Spleen (tissue), 7 donors: ENCODE measurements around the gene ADCY10.

Experiments used
- POLR2A ChIP-seq, 3 donors: fragments of 450-650 bp; IDR thresholded peaks; one replicate each; pipeline ENCODE4 v1.5.1; 2017; ENCODE audit warnings: antibody characterized with exemption in 3 of 3, mild to moderate bottlenecking in 1 of 3
- POLR2AphosphoS5 ChIP-seq, 3 donors: sonication (generic); formaldehyde crosslinking; IDR thresholded peaks; one replicate each; pipeline ENCODE4 v1.5.1; 2017; ENCODE audit warnings: antibody characterized with exemption in 3 of 3
- TF ChIP-seq, protein P1 (sequence below), 11 experiments: fragments of 200-600 bp in 7 of 11; fragments of 450-650 bp in 4 of 11; sonication (generic) in 4 of 11; IDR thresholded peaks in 8 of 11; conservative IDR thresholded peaks in 3 of 11; 1 replicate in 7 of 11; 2 replicates in 4 of 11; pipeline versions ENCODE4 v1.4.0 to v1.8.0; 2016 to 2021; ENCODE audit warnings: antibody characterized with exemption in 11 of 11, inconsistent platforms in 4 of 11, mild to moderate bottlenecking in 1 of 11
- donor health status: DM: no; HTN: no; CAD: no; lungs with moderate emphysema.
- donor health status: DM: no; HTN: no; CAD: no.
- donor health status: DM: no; HTN: no; CAD: no.

DNA sequence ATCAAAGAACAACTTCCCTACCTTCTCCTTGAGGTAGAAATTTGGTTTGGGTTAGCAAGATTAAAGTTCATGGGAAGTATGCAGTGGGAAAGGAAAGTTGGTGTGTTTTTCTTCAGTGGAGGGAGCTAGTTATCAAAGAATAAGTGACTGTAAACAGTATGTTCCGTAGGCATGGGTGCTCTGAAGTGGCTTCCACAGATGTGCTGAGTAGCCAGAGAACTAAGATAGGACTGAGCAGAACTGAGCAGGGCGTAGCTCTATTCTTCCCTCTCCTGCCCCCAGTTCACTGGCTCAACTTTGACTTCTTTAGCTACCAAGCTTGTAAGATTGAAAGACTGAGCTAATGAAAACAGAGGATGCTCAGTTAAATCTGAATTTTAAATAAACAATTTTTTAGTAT lies 3.4 kb downstream of the ADCY10 start:
- TF ChIP-seq POLR2A (IDR thresholded peaks at IDR 0.05) (no peak), POLR2AphosphoS5 (IDR thresholded peaks at IDR 0.05) (no peak)
- TF ChIP-seq, protein P1, sequence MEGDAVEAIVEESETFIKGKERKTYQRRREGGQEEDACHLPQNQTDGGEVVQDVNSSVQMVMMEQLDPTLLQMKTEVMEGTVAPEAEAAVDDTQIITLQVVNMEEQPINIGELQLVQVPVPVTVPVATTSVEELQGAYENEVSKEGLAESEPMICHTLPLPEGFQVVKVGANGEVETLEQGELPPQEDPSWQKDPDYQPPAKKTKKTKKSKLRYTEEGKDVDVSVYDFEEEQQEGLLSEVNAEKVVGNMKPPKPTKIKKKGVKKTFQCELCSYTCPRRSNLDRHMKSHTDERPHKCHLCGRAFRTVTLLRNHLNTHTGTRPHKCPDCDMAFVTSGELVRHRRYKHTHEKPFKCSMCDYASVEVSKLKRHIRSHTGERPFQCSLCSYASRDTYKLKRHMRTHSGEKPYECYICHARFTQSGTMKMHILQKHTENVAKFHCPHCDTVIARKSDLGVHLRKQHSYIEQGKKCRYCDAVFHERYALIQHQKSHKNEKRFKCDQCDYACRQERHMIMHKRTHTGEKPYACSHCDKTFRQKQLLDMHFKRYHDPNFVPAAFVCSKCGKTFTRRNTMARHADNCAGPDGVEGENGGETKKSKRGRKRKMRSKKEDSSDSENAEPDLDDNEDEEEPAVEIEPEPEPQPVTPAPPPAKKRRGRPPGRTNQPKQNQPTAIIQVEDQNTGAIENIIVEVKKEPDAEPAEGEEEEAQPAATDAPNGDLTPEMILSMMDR (IDR thresholded peaks at IDR 0.05 in 8 of 11, conservative IDR thresholded peaks at IDR 0.05 in 3 of 11) = no peak
